GM10266 (cell line): Measurements from ENCODE around the gene B3GAT3.
A peak's percentile ranks its signal among the peaks of the same experiment; 100 is the strongest.
"Not testable (repeated sequence)": the region's sequence is repeated elsewhere in the genome, so short reads cannot be mapped to it uniquely, and the experiment has no call there.

ENCODE experiments used
- DNase-seq: peaks from one replicate; pipeline ENCODE4 v3.0.0; 2012; ENCODE audit errors: extremely low spot score
- TF ChIP-seq, protein P1 (sequence below): IDR thresholded peaks from 2 replicates; pipeline ENCODE4 v1.5.1; 2012; ENCODE audit warnings: mild to moderate bottlenecking, low read depth; ENCODE audit not compliant: control insufficient read depth, insufficient read depth; ENCODE audit errors: missing control alignments

Gene B3GAT3

DNA sequence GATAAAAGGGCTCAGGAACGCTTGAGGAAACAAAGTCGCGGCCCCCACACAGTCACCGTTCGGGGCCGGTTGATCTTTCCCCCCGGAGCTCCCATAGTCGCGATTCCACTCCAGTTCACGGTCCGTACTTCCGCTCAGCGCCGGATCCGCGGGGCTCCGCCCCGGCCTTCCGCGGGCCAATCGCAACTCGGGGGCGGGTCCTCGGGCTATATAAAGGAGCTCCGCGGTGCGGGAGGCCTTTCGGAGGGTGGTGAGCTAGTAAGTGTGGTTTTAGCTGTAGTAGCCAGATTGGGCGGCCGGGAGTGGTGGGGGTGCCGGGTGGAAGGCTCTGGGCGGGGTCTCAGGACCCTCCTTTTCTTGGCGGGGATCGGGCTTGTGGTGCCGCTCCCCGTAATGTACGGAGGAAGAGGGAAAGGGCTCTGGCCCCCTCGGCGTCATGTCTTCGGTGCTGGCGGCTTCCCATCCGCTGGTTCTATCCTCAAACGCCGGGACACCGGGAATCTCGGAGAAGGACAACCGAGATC, 43.4 kb upstream of the B3GAT3 start, which contains the start of the genes C11orf98 and CSKMT:
C11orf98 (minus strand) TSS at position 136 of the 524 bp plus-strand sequence; CDS start at position 95, 41 bp downstream.
CSKMT (plus strand) TSS at position 238 of the 524 bp plus-strand sequence. CDS start 568 bp downstream, outside the sequence.
- TF ChIP-seq, protein P1, sequence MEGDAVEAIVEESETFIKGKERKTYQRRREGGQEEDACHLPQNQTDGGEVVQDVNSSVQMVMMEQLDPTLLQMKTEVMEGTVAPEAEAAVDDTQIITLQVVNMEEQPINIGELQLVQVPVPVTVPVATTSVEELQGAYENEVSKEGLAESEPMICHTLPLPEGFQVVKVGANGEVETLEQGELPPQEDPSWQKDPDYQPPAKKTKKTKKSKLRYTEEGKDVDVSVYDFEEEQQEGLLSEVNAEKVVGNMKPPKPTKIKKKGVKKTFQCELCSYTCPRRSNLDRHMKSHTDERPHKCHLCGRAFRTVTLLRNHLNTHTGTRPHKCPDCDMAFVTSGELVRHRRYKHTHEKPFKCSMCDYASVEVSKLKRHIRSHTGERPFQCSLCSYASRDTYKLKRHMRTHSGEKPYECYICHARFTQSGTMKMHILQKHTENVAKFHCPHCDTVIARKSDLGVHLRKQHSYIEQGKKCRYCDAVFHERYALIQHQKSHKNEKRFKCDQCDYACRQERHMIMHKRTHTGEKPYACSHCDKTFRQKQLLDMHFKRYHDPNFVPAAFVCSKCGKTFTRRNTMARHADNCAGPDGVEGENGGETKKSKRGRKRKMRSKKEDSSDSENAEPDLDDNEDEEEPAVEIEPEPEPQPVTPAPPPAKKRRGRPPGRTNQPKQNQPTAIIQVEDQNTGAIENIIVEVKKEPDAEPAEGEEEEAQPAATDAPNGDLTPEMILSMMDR, result no peak
- peak; percentile 93 for DNase-seq

DNA sequence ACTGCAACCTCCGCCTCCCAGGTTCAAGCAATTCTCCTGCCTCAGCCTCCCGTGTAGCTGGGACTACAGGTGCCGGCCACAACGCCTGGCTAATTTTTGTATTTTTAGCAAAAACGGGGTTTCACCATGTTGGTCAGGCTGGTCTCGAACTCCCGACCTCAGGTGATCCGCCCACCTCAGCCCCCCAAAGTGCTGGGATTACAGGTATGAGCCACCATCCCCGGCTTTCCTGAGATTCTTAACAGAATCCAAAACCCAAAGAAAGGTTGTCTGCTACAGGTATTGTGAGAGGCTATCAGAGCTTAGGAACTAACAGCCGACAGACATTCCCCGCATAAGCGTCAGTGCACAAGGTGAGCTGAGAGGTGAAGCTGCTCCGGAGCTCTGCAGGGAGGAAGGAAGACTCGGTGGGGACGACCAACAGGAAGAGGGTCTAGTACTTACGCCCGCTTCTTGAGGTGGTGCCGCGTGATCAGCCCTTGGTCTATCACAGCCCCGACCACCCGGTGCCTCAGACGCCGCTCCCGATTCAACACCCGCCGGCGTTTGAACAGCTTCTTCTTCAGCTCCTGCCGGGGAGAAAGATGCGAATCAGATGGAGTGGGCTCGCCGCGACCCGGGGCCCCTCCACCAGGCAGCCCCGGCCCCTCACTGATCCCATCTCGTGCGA, 42.8 kb upstream of the B3GAT3 start:
- TF ChIP-seq, protein P1, result no peak
- peak; percentile 62 for DNase-seq

DNA sequence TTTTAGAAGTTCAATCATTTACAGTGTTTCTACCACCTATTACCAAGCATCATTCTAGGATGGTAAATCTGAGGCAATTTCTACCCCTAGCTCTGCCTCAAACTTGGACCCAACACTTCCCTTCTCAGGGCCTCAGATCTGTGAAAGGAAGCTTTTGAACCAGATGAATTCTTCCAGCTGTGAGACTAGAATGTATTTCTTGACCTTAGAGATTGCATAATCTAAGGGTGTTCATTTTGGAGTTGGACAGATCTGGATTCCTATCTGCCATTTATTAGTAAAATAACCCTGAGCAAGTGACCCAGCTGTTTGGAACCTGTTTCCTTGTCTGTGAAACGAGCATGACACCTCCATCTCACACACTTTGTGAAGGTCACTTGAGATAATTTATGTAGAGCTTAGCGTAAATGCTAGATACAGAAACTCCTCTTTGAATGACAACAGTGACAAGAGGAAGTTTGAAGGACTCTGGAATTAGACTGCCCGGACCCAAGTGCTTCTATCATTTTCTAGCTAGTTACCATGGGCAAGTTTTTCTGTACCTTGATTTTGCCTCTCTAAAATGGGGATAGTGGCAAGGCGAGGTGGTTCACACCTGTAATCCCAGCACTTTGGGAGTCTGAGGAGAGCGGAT, 35.1 kb upstream of the B3GAT3 start:
- DNase-seq, result no peak
- TF ChIP-seq, protein P1, result no peak

- TF ChIP-seq, protein P1, result no peak
- DNase-seq, result no peak
These were observed 32.5 kb upstream of the B3GAT3 start for GRCh38 chr11:62654297-62654696.

DNA sequence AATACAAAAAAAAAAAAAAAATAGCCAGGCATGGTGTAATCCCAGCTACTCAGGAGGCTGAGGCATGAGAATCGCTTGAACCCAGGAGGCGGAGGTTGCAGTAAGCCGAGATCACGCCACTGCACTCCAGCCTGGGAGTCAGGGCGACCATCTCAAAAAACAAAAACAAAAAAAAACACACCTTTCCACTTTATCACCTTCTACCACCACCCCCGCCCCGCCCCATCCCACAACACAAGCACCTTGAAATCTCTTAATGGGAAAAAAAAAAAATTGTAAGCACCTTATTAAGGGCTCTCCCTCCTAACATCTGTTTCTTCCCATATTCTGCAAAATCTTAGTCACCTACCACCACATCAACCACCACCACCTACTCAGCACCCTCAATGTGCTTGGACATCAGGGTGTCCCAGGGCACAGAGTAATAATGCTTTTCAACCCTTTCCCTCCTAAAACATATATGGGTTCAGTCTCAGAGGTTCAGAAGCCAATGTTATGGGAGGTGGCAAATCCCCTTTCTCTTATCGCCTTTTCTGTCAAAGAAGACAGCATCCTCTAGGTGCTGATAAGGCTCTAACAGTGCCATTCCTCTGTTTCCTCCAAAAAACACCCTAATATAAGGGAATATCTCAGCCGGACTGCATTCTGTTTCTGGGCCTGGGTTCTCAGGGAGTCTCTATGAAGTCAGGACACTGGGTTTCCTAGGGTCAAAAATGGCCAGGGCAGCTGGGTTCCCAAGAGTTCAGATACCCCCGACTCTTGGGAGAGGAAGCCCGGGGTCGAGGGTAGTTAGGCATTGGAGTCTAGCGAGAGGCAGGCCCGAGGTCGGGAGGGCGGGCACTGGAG, 30.6 kb upstream of the B3GAT3 start:
- TF ChIP-seq, protein P1, result no peak

GRCh38 chr11:62650283-62650682, 28.5 kb upstream of the B3GAT3 start:
- not testable (repeated sequence) for DNase-seq

More for the DNA sequence above, 30.6 kb upstream of the B3GAT3 start:
- DNase-seq, result no peak

DNA sequence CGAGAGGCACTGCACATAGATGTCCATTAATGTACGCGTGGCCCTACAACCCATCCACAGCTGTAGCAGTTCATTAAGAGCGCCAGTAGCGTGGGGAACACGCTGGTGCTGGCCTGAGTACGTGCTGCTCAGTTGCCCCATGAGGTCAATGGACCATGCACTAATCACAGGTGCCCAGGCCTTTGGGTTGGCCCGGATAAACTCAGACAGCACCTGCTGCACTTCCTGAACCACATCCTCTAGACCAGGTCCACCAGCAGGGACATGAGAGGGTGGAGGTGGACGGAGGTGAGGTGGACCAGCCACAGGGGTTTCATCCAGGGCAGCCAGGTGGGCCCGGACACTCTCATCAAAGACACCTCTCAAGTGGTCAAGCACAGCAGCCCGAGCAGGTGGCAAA, 27.7 kb upstream of the B3GAT3 start:
- TF ChIP-seq, protein P1, result no peak
- DNase-seq, result no peak
